HG03354 (cell line): ENCODE results near the gene KIR3DL3.
"Not testable (repeated sequence)": the region's sequence is repeated elsewhere in the genome, so short reads cannot be mapped to it uniquely, and the experiment has no call there.

ENCODE experiments used
- ATAC-seq: cut with Tn5 transposase; IDR thresholded peaks from one replicate; pipeline ENCODE4 v1.9.1; 2021; ENCODE audit warnings: mild to moderate bottlenecking; ENCODE audit not compliant: unreplicated experiment, poor library complexity, severe bottlenecking

The KIR3DL3 gene

GRCh38 chr19:54724142-54724541 is at the start of gene KIR3DL3:
Gene KIR3DL3 (plus strand): TSS chr19:54724442. CDS start chr19:54724497, 55 bp downstream.
- no peak for ATAC-seq

GRCh38 chr19:54676210-54676834 is 47.9 kb upstream of the KIR3DL3 start:
- not testable (repeated sequence) for ATAC-seq

GRCh38 chr19:54677217-54677616 is 47.0 kb upstream of the KIR3DL3 start:
- no peak for ATAC-seq

GRCh38 chr19:54681596-54681995 is 42.6 kb upstream of the KIR3DL3 start:
- ATAC-seq: not testable (repeated sequence)

- no peak for ATAC-seq
Observed at GRCh38 chr19:54682306-54682856, 41.9 kb upstream of the KIR3DL3 start.

- no peak for ATAC-seq
Observed at GRCh38 chr19:54684527-54684926, 39.7 kb upstream of the KIR3DL3 start.

- no peak for ATAC-seq
Observed at GRCh38 chr19:54691582-54692297, 32.5 kb upstream of the KIR3DL3 start.

GRCh38 chr19:54692298-54692615 is 32.0 kb upstream of the KIR3DL3 start:
- no peak for ATAC-seq

- ATAC-seq: no peak
Observed at GRCh38 chr19:54694648-54695047, 29.6 kb upstream of the KIR3DL3 start.

GRCh38 chr19:54696117-54696548 is 28.1 kb upstream of the KIR3DL3 start:
- ATAC-seq: no peak

GRCh38 chr19:54696766-54697165 is 27.5 kb upstream of the KIR3DL3 start:
- no peak for ATAC-seq

GRCh38 chr19:54697716-54698115 is 26.5 kb upstream of the KIR3DL3 start:
- ATAC-seq: not testable (repeated sequence)

- no peak for ATAC-seq
Observed at GRCh38 chr19:54704928-54705327, 19.3 kb upstream of the KIR3DL3 start.

GRCh38 chr19:54707962-54708361 is 16.3 kb upstream of the KIR3DL3 start:
- ATAC-seq: no peak

GRCh38 chr19:54708781-54709180 is 15.5 kb upstream of the KIR3DL3 start:
- ATAC-seq: no peak

GRCh38 chr19:54709212-54709948 is 14.9 kb upstream of the KIR3DL3 start:
- ATAC-seq: no peak

- not testable (repeated sequence) for ATAC-seq
Observed at GRCh38 chr19:54709956-54710355, 14.3 kb upstream of the KIR3DL3 start.

GRCh38 chr19:54724644-54725043 is 402 bp downstream of the KIR3DL3 start:
- ATAC-seq: no peak

GRCh38 chr19:54725321-54725720 is 1.1 kb downstream of the KIR3DL3 start:
- ATAC-seq: no peak

GRCh38 chr19:54727562-54727961 is 3.3 kb downstream of the KIR3DL3 start:
- no peak for ATAC-seq

- ATAC-seq: no peak
Observed at GRCh38 chr19:54728167-54728566, 3.9 kb downstream of the KIR3DL3 start.
